Measurements from ENCODE around the gene CREG2.

DNA sequence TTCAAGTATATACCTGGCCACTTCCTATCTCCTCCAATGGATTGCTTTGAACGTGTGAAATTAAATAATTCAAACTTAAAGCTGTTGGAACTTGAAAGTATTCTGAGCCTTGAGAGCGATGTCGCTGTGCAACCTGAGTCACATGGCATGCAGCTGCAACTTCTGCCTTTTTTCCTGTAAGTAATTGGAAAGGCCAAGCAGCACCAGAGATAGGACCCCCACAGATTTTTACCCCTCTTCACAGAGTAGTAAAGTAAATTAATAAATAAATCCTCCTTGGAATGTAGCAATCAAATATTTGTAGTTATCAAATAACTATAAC, 75.6 kb downstream of the CREG2 start:
- TF ChIP-seq EZH2 (IDR thresholded peaks at IDR 0.05; ENCODE audit: low read length, missing control alignments): no peak
- TF ChIP-seq, protein P1, sequence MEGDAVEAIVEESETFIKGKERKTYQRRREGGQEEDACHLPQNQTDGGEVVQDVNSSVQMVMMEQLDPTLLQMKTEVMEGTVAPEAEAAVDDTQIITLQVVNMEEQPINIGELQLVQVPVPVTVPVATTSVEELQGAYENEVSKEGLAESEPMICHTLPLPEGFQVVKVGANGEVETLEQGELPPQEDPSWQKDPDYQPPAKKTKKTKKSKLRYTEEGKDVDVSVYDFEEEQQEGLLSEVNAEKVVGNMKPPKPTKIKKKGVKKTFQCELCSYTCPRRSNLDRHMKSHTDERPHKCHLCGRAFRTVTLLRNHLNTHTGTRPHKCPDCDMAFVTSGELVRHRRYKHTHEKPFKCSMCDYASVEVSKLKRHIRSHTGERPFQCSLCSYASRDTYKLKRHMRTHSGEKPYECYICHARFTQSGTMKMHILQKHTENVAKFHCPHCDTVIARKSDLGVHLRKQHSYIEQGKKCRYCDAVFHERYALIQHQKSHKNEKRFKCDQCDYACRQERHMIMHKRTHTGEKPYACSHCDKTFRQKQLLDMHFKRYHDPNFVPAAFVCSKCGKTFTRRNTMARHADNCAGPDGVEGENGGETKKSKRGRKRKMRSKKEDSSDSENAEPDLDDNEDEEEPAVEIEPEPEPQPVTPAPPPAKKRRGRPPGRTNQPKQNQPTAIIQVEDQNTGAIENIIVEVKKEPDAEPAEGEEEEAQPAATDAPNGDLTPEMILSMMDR (conservative IDR thresholded peaks at IDR 0.05 in 1 of 2, IDR thresholded peaks at IDR 0.05 in 1 of 2; ENCODE audit: low read depth in 1 of 2, low read length in 2 of 2): no peak

All from fibroblast of lung (primary cell).